Right lung (tissue), 5 donors: Measurements from ENCODE around the gene CTIF. TPM values are rescaled to one million over a fixed set of nuclear protein-coding genes. Genes with fewer than 3 reads are reported as not detected.
A peak's percentile ranks its signal among the peaks of the same experiment; 100 is the strongest.

ENCODE experiments used
- DNase-seq, 2 donors: peaks; one replicate each; pipeline ENCODE4 v3.0.0-alpha.2; 2013
- polyA plus RNA-seq, 5 donors: library from polyadenylated mRNA; unstranded; fragments of 120-200 nt; gene quantifications; one replicate each; pipeline versions ENCODE4 v1.2.1 to v1.2.3, GENCODE V29; 2013; ENCODE audit warnings: inconsistent platforms in 1 of 5, low replicate concordance in 1 of 5; ENCODE audit not compliant: insufficient read length in 5 of 5, insufficient read depth in 1 of 5

CTIF gene
- polyA plus RNA-seq, 5 donors, result 21.9 to 37.3 (median 32.3) TPM

- DNase-seq, result no peak
These were observed 8.3 kb upstream of the CTIF start for GRCh38 chr18:48530399-48531081.

DNA sequence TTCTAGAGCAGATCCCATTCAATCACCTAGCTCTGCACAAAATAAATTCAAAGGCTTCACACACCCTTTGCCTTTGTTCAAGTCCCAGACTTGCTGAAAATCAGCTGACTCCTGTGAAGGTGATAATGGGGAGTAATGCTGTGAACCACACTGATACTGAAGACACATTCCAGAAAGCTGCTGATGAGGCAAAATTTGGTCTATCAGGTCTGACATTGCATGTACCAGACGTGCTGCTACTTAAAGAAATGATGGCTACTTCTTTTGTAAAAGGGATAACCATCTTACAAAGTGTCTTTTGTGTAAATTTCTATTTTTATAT, 7.8 kb upstream of the CTIF start:
- no peak for DNase-seq

DNA sequence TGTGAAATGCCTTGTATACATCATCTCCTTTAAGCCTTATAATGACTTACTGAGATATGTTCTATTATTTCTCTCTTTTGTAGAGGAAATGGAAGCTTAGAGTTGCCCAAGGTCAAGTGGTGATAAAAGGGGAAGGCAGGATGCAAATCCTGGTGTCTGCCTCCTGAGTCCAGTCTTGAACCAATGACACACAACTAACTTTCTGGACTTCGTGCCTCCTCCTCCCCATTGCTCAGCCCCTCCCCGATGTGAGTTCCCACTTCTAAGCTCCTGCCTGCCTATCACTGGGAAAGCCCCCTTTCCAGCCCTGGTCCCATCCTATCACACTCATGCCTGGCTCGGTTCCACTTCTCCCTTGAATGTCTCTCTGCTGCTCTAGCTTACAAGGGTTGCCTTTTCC, 6.9 kb upstream of the CTIF start:
- no peak for DNase-seq

GRCh38 chr18:48533340-48534070, 5.3 kb upstream of the CTIF start:
- DNase-seq, result no peak

- DNase-seq, result no peak
These were observed 4.5 kb upstream of the CTIF start for GRCh38 chr18:48534364-48534763.

- no peak for DNase-seq
These were observed 2.9 kb upstream of the CTIF start for GRCh38 chr18:48535956-48536355.

DNA sequence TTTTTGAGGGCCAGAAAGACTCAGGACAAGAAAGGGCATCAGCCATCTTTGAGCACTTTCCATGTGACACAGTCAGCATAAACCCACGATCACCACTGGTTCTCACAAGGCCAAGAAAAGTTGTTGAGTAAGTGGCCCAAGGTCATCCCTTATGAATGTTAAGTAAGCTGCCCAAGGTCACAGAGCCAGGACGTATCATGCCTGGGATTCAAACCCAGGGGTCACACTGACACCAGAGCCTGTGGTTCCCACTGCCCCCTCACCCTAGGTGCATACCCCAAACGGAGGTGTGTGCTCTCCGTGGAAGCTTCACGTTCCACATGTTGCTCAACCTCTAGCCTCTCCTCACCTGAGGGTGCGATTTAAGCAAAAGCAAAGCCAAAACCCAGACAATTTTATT, 2.3 kb upstream of the CTIF start:
- no peak for DNase-seq

DNA sequence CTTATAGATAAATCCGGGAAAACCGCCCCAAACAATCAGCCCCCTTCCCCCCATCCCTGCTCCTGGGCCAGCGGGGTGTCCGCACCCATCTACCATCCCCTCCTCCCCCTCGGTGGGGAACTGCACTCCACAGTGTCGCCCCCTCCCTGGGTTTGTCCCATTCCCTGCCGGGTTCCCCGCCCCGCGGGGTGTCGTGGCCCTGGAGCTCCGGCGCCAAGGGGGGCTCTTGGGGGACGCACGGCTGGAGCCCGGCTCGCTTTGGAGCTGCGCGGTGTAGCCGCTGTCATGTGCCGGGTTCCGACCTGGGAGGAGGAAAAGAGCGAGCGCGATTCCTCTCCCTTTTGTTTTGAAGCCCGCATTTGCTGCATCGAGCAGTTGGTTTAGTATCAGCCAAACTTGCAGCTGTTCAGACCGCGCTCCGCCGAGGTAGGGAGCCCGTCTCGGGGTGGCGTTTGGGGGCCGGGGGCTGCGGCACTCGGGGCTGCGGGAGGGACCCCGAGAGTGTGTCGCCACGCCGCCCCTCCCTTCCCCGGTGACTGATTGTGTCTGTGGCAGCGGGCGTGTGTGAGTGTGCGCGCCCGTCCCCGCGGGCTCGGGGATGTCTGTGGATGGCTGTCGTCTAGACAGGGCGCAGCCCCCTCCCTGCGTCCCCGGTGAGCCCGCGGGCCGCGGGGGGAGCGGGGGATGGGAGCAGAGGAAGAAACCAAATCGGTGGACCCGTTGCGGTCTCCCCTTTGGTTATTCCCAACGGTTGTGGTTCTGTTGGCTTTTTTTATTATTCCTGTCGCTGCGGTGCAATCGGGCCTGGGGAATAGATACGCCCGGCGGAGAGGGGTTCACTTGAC, 797 bp downstream of the CTIF start:
- peak; percentile 42 to 62 for DNase-seq

GRCh38 chr18:48540251-48541025, 1.6 kb downstream of the CTIF start:
- peak in 1 of 2 donors; percentile 56 for DNase-seq

- peak; percentile 42 to 54 for DNase-seq
These were observed 2.4 kb downstream of the CTIF start for GRCh38 chr18:48541026-48541746.

- peak in 1 of 2 donors; percentile 48 for DNase-seq
These were observed 3.0 kb downstream of the CTIF start for GRCh38 chr18:48541747-48542400.

DNA sequence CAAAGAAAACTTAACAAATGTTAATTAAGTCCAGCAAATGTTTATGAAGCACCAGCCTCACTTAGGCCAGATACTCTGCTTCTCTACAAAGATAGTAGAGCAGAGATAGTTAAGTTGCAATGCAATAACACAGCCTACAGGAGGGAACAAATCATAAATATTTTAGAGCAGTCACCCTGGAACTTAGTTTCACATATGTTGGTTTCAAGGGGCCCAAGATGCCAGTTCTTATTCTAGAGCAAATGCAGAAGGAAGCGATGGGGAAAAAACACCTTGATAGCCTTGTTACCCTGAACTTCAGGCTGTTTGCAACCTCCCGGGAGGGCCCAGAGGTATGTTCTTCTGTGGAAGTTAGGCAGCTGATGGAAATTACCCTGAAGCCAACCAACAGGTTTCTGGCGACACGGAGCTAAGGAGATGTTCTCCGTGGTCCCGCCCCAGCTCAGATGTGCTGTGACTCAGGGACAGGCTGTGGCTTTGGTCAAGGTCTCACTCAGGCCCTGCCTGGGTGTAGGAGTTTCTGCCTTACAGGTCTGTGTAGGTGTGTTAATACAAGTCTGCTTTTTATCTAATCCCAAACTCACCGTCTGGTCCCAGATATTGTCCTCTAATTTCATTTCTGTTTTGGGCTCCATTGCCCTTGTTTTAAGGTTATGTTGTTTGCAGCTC, 3.8 kb downstream of the CTIF start:
- no peak for DNase-seq

DNA sequence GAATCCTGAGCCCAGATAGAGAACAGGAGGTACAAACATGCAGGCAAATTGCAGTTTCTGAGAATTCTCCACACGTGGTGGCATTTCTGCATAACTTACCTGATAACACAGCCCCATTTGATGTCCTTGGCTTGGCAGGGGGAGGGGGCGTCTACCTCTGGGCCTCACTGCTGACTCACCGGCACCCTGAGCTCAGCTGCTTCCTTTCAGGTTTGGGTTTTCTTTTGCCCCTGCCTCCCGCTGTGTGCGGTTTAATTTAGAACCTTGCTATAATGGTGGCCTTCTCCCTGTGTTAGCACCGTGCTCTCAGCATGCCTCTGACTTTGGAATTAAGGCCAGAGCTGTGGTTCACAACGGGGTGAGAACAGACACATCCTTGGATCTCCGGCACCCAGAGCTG, 4.4 kb downstream of the CTIF start:
- no peak for DNase-seq

DNA sequence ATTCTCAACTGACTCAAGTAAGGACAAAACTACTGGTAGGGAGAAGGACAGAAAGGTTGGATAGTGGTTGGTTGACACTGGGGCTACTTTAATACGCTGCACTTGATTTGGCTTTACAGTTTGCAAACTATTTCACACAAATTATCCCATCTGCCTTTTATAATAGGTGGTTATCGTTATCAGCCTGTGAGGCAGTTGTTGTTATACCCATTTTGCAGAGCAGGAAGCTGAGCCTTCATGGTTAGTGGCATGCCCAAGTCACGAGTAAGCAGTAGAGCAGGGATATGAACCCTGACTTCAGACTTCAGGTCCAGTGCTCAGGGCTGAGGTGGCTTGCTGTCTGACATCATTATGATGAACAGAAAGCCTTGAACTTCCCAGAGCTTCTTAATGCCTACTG, 5.3 kb downstream of the CTIF start:
- DNase-seq, result no peak

- no peak for DNase-seq
These were observed 6.0 kb downstream of the CTIF start for GRCh38 chr18:48544661-48545415.

DNA sequence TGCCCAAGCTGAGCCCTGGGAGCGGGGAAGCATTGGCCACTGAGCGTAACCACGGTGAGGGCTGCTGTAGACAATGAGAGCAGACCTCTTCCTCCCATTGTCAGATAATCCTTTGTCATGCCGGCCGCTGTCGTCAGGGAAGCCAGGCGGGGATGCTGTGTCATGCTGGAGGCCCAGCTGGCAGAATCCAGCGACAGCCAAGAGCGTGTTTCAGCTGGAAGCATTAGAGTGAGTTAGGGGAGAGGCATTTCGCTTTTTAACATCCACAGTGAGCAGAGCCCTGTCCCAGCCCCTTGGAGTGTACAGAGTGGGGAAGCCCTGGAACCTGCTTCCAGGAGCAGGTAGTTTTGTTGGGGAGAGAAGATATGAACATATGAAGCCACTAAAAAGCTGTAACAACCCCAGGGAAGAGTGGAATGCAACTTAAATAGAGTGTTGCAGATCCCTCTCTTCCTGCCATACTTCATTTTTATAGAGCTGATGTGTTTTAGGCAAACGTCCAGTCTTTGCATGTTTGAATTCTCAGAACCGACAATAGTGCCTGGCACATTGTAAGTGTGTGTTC, 7.0 kb downstream of the CTIF start:
- peak; percentile 70 to 74 for DNase-seq

DNA sequence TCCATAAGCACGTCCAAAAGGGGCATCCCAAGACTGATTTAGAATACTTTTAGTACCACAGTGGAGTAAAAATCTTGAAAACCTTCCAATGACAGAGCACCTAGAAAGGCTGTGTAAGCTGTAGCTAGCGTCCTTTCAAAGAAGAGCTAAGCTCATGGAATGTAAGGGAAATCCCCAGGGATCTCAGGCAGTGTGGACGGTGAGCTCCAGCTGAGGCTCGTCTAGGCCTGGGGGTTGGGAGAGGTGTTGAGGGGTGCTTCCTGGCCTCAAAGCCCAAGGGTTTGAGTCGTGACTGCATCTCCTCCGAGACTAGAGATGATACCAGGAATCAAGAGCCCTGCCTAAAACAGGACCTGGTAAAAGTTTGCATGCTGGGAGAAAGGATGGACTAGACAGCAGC, 7.6 kb downstream of the CTIF start:
- DNase-seq, result no peak

DNA sequence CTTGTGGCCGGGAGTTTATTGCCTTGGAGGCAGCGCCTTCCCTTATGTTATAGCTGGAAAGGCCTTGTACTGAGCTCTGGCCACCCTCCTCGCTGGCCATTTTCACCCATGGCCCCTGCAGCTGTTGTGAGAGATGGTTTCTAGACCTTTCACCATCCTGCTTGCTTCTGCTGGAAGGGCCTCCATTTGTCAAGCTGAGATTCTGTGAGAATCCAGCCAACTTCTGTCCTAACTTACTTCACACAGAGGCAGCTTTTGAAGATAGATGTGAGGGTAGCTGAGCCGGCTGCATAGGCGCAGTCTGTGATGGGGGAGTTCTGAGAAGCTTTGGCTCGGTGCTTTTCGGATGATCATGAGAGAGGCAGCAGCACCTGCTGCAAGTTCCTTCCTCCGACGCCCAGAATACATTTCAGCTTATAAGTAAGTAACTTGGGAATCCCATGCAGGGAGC, 8.7 kb downstream of the CTIF start:
- DNase-seq, result no peak
